CD4-positive, alpha-beta T cell treated with Interleukin-17A for 1 hour (primary cell): ENCODE data around the gene HIPK2.

Experiments used
- DNase-seq: peaks from one replicate; pipeline ENCODE4 v3.0.0-alpha.2; 2020

The HIPK2 gene

GRCh38 chr7:139582130-139582650, 195.6 kb downstream of the HIPK2 start:
- no peak for DNase-seq

- no peak for DNase-seq
These were observed 197.4 kb downstream of the HIPK2 start for GRCh38 chr7:139580435-139580834.

GRCh38 chr7:139576179-139576973, 201.4 kb downstream of the HIPK2 start:
- DNase-seq = no peak

DNA sequence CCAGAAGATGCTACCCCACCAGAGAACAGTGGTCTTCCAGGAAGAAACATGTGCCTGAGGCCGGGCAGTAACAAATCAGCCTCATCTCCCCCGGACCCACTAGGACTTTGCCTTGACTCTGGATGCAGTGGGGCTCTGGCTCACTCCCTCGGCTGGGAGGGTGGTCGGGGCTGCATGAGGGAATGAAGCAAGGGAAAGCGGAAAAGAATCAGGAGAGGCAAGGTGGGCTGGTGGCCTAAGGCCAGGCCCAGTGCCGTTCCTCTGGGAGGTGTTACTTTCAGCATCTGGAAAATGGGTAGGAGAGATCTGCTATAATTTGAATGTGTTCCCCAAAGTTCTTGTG, 202.5 kb downstream of the HIPK2 start:
- no peak for DNase-seq

DNA sequence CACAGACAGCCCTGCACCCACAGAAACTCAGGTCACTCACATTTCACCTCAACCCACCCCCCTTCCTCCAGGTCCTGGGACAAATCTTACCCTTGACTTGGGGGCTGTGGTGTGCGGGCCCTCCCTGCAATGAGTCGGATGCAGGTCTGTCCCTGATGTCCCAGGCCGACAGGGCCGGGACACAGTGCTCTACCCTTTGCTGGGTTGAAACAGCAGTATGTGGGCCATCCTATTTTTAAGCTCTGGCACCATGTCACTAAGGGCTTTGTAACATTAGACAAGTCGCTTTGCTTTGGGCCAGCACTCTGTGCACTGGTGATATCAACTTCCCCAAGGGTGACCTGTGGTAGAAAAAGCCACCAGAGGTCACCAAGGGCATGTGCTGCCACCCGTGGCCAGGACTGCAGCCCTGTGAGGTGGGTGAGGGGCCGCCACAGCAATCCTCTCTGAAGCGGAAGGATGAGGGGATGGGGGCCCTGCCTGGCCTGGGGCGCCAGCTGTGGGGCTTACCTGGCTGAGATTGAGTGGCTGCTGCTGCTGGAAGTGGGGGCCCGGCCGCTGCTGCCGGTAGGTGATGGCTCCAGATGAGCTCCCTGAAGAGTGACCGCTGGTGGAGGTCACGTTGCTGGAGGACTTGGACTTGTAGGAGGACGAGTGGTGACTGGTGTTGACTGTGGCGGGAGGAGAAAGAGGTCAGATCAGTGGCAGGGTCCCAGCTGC, 203.0 kb downstream of the HIPK2 start:
- no peak for DNase-seq

DNA sequence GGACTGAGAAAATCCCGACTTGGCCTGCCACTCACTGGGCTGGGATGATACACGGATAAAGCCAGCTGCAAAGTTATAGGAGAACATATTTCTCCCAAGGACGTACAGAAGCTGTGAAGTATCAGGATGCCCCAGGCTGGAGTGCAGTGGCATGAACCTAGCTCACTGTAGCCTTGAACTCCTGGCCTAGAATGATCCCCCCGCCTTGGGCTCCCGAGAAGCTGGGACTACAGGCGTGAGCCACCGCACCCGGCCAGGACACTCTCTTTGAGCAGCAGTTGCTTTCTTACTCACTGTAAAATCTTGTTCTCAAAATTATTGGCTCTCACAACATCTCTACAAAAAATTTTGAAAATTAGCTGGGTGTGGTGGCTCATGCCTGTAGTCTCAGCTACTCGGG, 203.9 kb downstream of the HIPK2 start:
- no peak for DNase-seq

DNA sequence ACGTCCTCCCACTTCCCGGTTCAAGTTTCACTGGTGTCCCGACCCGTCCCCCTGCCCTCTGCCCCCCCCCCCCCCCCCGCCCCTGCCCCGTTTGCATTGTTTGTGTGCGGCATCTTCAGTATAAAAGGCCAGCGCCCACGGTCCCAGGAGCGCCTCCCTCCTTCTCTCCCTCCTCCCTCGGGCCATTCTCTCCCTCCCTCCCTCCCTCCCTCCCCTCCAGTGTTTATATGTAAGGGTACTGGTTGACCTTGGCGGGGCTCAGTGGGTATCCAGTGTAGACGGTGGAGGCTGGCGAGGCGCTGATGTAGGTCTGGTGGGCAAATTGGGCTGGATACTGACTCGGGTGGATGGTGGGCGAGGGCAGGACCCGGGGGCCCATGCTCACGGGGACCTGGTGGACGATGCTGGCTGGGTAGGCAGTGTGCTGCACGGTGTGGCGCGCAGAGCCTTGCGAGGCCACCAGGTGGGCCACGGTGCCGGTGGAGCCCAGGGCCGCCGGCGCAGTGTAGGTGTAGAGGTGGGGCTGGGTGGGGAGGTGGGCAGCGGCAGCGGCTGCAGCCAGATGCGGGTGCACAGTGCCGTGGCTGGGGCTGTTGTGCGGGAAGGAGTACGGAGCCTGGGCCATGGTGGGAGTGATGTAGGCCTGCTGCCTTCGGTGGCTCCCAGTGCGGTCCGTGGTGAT, 205.0 kb downstream of the HIPK2 start:
- DNase-seq = no peak

GRCh38 chr7:139572071-139572470, 205.7 kb downstream of the HIPK2 start:
- no peak for DNase-seq

GRCh38 chr7:139571651-139572050, 206.1 kb downstream of the HIPK2 start:
- DNase-seq = no peak

GRCh38 chr7:139571190-139571589, 206.6 kb downstream of the HIPK2 start:
- DNase-seq = no peak

- no peak for DNase-seq
These were observed 207.2 kb downstream of the HIPK2 start for GRCh38 chr7:139570626-139571025.

DNA sequence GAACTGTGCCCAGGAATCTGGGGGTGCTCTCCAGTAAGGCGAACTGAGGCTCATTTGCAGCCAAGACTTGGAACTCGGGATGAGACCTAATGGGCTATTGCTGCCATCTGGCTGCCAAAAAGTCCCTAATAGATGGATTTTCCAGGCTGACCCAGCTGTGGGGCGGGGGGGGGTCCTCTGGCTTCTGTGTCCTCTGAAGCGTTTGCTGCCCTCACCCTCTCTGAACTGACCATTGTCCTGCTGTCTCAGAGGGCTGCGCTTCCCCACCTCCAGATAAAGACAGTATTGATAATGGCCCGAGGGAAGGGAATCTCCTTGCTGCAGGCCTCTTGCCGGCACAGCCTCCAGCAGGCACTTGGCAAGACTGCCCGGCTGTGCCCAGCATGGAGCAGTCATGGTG, 207.7 kb downstream of the HIPK2 start:
- no peak for DNase-seq

GRCh38 chr7:139568813-139569490, 208.8 kb downstream of the HIPK2 start:
- DNase-seq = no peak

DNA sequence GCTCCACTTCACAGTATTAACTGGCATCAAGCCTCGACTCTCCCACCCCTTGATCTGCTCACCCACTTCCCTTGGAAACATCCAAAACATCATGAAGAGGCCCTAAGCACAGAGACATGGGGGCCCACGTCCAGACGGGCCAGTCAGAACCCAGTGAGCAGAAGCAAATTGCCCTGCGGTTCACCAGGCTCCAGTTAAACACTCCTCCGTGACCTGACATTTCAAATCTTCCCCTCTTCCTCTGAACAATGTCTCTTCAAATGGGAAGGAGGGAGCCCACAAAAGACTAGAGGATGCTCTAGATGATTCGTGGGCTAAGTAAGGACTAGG, 209.5 kb downstream of the HIPK2 start:
- no peak for DNase-seq

- no peak for DNase-seq
These were observed 210.0 kb downstream of the HIPK2 start for GRCh38 chr7:139567647-139568345.

- DNase-seq = no peak
These were observed 210.8 kb downstream of the HIPK2 start for GRCh38 chr7:139566736-139567646.

DNA sequence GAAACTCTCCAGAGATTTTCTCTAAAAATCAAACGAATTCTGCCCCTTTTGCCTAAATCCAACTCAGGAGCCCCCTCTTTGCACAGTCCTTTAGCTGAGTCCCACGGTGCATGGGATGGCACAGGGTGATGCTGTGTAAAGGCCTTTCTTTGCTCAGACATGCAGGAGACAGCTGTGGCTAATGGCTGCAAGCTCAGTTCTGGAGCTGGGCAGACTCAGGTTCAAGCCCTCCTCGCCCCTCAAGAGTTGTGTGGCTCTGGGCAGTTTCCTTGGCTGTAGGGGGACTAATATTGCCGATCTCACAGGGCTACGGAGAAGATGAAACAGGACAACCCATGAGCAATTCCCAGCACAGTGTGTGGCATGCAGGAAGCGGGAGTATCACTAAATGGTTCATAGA, 211.7 kb downstream of the HIPK2 start:
- DNase-seq = no peak

- DNase-seq = no peak
These were observed 213.9 kb downstream of the HIPK2 start for GRCh38 chr7:139563856-139564255.

- DNase-seq = no peak
These were observed 214.7 kb downstream of the HIPK2 start for GRCh38 chr7:139562961-139563565.

DNA sequence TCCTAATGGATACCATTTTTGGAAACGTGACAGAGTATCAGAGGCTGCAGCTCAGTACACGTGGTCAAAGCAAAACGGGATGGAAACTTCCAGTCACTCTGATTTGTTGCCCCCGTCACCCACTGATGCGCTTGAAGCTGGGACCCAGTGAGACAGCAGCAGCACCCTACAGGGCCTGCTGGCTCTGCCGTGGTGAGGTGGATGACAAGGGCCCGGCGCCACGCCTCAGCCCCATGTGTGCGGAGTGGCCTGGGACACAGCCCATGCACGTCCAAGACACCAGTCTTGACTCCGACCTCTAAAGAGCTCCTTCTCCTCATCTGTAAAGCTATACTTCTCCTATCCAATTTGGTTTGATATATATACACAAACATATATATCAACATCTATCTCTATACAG, 215.3 kb downstream of the HIPK2 start:
- DNase-seq = no peak

GRCh38 chr7:139560678-139561077, 217.1 kb downstream of the HIPK2 start:
- no peak for DNase-seq
